Keratinocyte (primary cell): ENCODE data around the gene VASN. TPM values are rescaled to one million over a fixed set of nuclear protein-coding genes. Genes with fewer than 3 reads are reported as not detected.

ENCODE experiments used
- DNase-seq: peaks from one replicate; pipeline ENCODE4 v3.0.0-alpha.2; 2011; ENCODE audit warnings: low read depth, missing footprints, low spot score
- FAIRE-seq: peaks from 2 replicates; lab custom pipeline; 2011; peaks lifted over from hg19 to GRCh38; lab: Jason Lieb, UNC
- H2AFZ ChIP-seq: 2 replicates; pipeline ENCODE4 v1.6.0; 2012; ENCODE audit warnings: low read length, control low read depth, inconsistent platforms; ENCODE audit not compliant: control insufficient read depth
- H3K27ac ChIP-seq: 2 replicates; pipeline ENCODE4 v1.5.1; 2011; ENCODE audit warnings: low read length; ENCODE audit not compliant: control insufficient read depth, insufficient read depth
- H3K27me3 ChIP-seq: 3 replicates; pipeline ENCODE4 v1.6.0; 2011; ENCODE audit warnings: low read length; ENCODE audit not compliant: control insufficient read depth, insufficient read depth; ENCODE audit errors: extremely low read depth
- H3K36me3 ChIP-seq, 2 experiments: 2 replicates in 1 of 2; 3 replicates in 1 of 2; pipeline ENCODE4 v1.5.1; 2011; ENCODE audit warnings: low read length in 2 of 2, mild to moderate bottlenecking in 1 of 2; ENCODE audit not compliant: control insufficient read depth in 2 of 2, insufficient read depth in 2 of 2; ENCODE audit errors: extremely low read depth in 1 of 2
- H3K4me1 ChIP-seq: 3 replicates; pipeline ENCODE4 v1.5.1; 2011; ENCODE audit warnings: low read length; ENCODE audit not compliant: control insufficient read depth, insufficient read depth; ENCODE audit errors: extremely low read depth
- H3K4me2 ChIP-seq: 3 replicates; pipeline ENCODE4 v1.6.0; 2011; ENCODE audit warnings: low read depth, low read length; ENCODE audit not compliant: control insufficient read depth, insufficient read depth; ENCODE audit errors: extremely low read depth
- H3K4me3 ChIP-seq, 3 experiments: fragments of 200-600 bp in 1 of 3; sonication (generic) in 1 of 3; 2 replicates in 2 of 3; 3 replicates in 1 of 3; pipeline ENCODE4 v1.5.1; 2011 to 2016; ENCODE audit warnings: low read length in 3 of 3, mild to moderate bottlenecking in 3 of 3, control low read depth in 2 of 3, inconsistent platforms in 1 of 3, low read depth in 1 of 3, mixed read lengths in 1 of 3, mixed run types in 1 of 3, moderate library complexity in 1 of 3; ENCODE audit not compliant: control insufficient read depth in 2 of 3, insufficient read depth in 2 of 3; ENCODE audit errors: extremely low read depth in 1 of 3
- H3K79me2 ChIP-seq: 2 replicates; pipeline ENCODE4 v1.6.0; 2012; ENCODE audit warnings: low read length; ENCODE audit not compliant: control insufficient read depth, insufficient read depth
- H3K9ac ChIP-seq: 3 replicates; pipeline ENCODE4 v1.6.0; 2011; ENCODE audit warnings: low read length; ENCODE audit not compliant: control insufficient read depth, insufficient read depth; ENCODE audit errors: extremely low read depth
- H3K9me1 ChIP-seq: 3 replicates; pipeline ENCODE4 v1.6.0; 2011; ENCODE audit warnings: low read length; ENCODE audit not compliant: control insufficient read depth, insufficient read depth; ENCODE audit errors: extremely low read depth
- H3K9me3 ChIP-seq: 2 replicates; pipeline ENCODE4 v1.5.1; 2012; ENCODE audit warnings: low read depth, low read length; ENCODE audit not compliant: control insufficient read depth
- H4K20me1 ChIP-seq: 3 replicates; pipeline ENCODE4 v1.6.0; 2011; ENCODE audit warnings: low read length; ENCODE audit not compliant: control insufficient read depth, insufficient read depth; ENCODE audit errors: extremely low read depth
- EZH2 ChIP-seq: IDR thresholded peaks from one replicate; pipeline ENCODE4 v1.6.1; 2012; ENCODE audit warnings: inconsistent platforms, mild to moderate bottlenecking, low read length, moderate library complexity
- dilution Hi-C: fragments of 300-500 bp; cut with MboI; formaldehyde crosslinking; loops from one replicate; pipeline ENCODE4 v1.7.0; 2020; ENCODE audit warnings: low sequenced_read_pairs; ENCODE audit not compliant: extremely low pct_ligation_motif_present
- polyA plus RNA-seq, 5 experiments: library from polyadenylated mRNA; depleted of rRNA in 3 of 5; stranded (reverse) in 3 of 5; stranded (forward) in 1 of 5; unstranded in 1 of 5; fragments of >200 nt; gene quantifications; 1 replicate in 1 of 5; 2 replicates in 3 of 5; 3 replicates in 1 of 5; pipeline versions ENCODE4 v1.2.1 to v1.2.3, GENCODE V29; 2011 to 2012; ENCODE audit warnings: missing spikeins in 2 of 5, low read depth in 1 of 5, low replicate concordance in 1 of 5
- TF ChIP-seq, protein P1 (sequence below), 3 experiments: IDR thresholded peaks in 1 of 3; conservative IDR thresholded peaks in 1 of 3; optimal IDR thresholded peaks in 1 of 3; 2 replicates in 2 of 3; 3 replicates in 1 of 3; pipeline versions ENCODE3 to v1.5.1; 2011; ENCODE audit warnings: low read length in 3 of 3, mild to moderate bottlenecking in 3 of 3, moderate library complexity in 2 of 3, control low read depth in 1 of 3, inconsistent platforms in 1 of 3; ENCODE audit not compliant: insufficient read depth in 2 of 3; ENCODE audit errors: extremely low read depth in 1 of 3

The VASN gene
- polyA plus RNA-seq, 1 donor (not counting 4 experiments of a cell fraction or from before 2014, with no cell fraction given), result 0.37 TPM

DNA sequence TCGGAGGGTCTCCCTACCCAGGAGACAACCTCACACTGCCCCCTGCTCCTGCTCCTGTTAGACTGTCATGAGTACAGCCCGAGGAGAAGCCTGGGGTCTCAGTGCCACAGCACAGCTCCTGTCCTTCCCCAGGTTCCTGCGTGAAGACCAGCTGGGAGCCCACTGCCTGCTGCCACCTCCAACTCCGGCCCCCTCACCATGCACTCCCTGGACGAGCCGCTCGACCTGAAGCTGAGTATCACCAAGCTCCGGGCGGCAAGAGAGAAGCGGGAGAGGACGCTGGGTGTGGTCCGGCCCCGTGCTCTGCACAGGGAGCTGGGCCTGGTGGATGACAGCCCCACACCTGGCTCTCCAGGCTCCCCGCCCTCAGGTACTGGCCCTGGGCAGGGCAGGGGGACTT lies 39.6 kb upstream of the VASN start:
- H3K9ac ChIP-seq, result no peak overlapping the region
- H3K9me1 ChIP-seq, result no peaks in the 10 kb centered on the region
- H3K4me1 ChIP-seq, result peaks cover 5% of the 10 kb centered on the region
- no peaks in the 10 kb centered on the region for H3K27me3 ChIP-seq
- no peak for TF ChIP-seq EZH2
- TF ChIP-seq, protein P1, sequence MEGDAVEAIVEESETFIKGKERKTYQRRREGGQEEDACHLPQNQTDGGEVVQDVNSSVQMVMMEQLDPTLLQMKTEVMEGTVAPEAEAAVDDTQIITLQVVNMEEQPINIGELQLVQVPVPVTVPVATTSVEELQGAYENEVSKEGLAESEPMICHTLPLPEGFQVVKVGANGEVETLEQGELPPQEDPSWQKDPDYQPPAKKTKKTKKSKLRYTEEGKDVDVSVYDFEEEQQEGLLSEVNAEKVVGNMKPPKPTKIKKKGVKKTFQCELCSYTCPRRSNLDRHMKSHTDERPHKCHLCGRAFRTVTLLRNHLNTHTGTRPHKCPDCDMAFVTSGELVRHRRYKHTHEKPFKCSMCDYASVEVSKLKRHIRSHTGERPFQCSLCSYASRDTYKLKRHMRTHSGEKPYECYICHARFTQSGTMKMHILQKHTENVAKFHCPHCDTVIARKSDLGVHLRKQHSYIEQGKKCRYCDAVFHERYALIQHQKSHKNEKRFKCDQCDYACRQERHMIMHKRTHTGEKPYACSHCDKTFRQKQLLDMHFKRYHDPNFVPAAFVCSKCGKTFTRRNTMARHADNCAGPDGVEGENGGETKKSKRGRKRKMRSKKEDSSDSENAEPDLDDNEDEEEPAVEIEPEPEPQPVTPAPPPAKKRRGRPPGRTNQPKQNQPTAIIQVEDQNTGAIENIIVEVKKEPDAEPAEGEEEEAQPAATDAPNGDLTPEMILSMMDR (optimal IDR thresholded peaks at IDR 0.05 in 1 of 3, IDR thresholded peaks at IDR 0.05 in 1 of 3, conservative IDR thresholded peaks at IDR 0.05 in 1 of 3; ENCODE audit: extremely low read depth in 1 of 3, insufficient read depth in 2 of 3, low read length in 3 of 3), result no peak
- dilution Hi-C loops, result no loop called here
- H3K36me3 ChIP-seq, result peaks cover 3 to 7% of the 10 kb centered on the region in 2 experiments
- peaks cover 3% of the 10 kb centered on the region for H4K20me1 ChIP-seq
- no peaks in the 10 kb centered on the region for H3K9me3 ChIP-seq
- no peak for FAIRE-seq
- H2AFZ ChIP-seq, result no peak overlapping the region
- peaks cover 19% of the 10 kb centered on the region for H3K79me2 ChIP-seq
- no peak overlapping the region for H3K4me3 ChIP-seq
- H3K4me2 ChIP-seq, result no peak overlapping the region
- no peak for DNase-seq
- H3K27ac ChIP-seq, result no peak overlapping the region

DNA sequence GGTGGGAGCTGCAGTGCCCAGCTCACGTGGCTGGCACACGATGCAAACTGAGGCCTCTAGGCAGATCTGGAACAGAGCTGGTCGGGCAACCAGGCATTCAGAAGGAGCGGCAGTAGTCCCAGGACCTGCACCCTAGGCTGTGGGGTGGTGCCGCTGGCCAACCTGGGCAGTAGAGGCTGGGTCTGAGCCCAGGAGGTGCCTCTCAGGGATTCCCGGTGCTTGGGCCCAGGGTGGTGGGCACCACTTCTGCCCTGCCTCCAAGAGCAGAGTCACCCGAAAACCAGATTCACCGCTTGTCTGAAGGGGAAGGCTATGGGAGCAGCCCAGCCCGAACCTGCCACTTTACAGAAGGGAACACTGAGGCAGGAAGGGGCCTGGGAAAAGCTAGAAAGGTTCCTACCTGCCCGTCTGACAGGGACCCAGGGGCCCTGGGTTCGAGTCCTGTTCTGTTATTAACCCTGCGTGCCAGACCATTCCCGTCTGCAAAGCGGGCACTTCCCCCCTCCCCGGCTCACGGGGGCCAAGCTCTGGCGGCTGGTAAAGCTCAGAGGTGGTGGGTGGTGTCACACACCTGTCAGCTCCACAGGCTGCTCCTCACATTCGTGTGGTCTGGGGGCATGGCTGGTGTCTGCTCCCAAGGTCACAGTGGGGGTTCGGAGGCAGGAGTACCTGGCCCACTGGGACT lies 38.9 kb upstream of the VASN start:
- no peak overlapping the region for H3K27ac ChIP-seq
- peaks cover 17% of the 10 kb centered on the region for H3K79me2 ChIP-seq
- H4K20me1 ChIP-seq, result peaks cover 3% of the 10 kb centered on the region
- no peaks in the 10 kb centered on the region for H3K9me3 ChIP-seq
- no peak overlapping the region for H3K4me3 ChIP-seq
- no peak overlapping the region for H3K9ac ChIP-seq
- H3K36me3 ChIP-seq, result peaks cover 4 to 7% of the 10 kb centered on the region in 2 experiments
- no peak overlapping the region for H2AFZ ChIP-seq
- no peak overlapping the region for H3K4me2 ChIP-seq
- no peaks in the 10 kb centered on the region for H3K9me1 ChIP-seq
- H3K4me1 ChIP-seq, result peaks cover 5% of the 10 kb centered on the region
- FAIRE-seq, result no peak
- DNase-seq, result no peak
- H3K27me3 ChIP-seq, result no peaks in the 10 kb centered on the region
- dilution Hi-C loops, result no loop called here
- TF ChIP-seq, protein P1 (optimal IDR thresholded peaks at IDR 0.05 in 1 of 3, IDR thresholded peaks at IDR 0.05 in 1 of 3, conservative IDR thresholded peaks at IDR 0.05 in 1 of 3; ENCODE audit: extremely low read depth in 1 of 3, insufficient read depth in 2 of 3, low read length in 3 of 3), result no peak
- no peak for TF ChIP-seq EZH2
